Activated CD8-positive, alpha-beta T cell treated with anti-CD3 and anti-CD28 coated beads for 36 hours (primary cell): ENCODE data around the gene ALDH1A3. TPM values are rescaled to one million over a fixed set of nuclear protein-coding genes. Genes with fewer than 3 reads are reported as not detected.

Experiments used
- ATAC-seq: fragments of 200-7000 bp; cut with Tn5 transposase; one replicate; pipeline ENCODE4 v1.10.0; 2021; ENCODE audit warnings: mild to moderate bottlenecking, moderate library complexity
- CTCF ChIA-PET: fragments of 350-600 bp; sonication (Branson Sonifier 250); formaldehyde crosslinking; loops from one replicate; lab custom pipeline; 2021; ENCODE audit warnings: antibody characterized with exemption; lab: Charles Lee
- POLR2A ChIA-PET: fragments of 350-600 bp; sonication (Branson Sonifier 250); formaldehyde crosslinking; loops from one replicate; lab custom pipeline; 2021; ENCODE audit warnings: antibody characterized with exemption; lab: Charles Lee
- DNase-seq: peaks from one replicate; pipeline ENCODE4 v3.0.0-alpha.2; 2020
- H3K27ac Mint-ChIP-seq: one replicate; pipeline ENCODE4 v1.8.0; 2021; ENCODE audit warnings: mild to moderate bottlenecking, mixed read lengths
- H3K27me3 Mint-ChIP-seq: one replicate; pipeline ENCODE4 v1.8.0; 2021; ENCODE audit warnings: mixed read lengths
- H3K36me3 Mint-ChIP-seq: one replicate; pipeline ENCODE4 v1.8.0; 2021; ENCODE audit warnings: low read depth, mixed read lengths
- H3K4me1 Mint-ChIP-seq: one replicate; pipeline ENCODE4 v1.8.0; 2021; ENCODE audit warnings: low read depth, mixed read lengths
- H3K4me3 Mint-ChIP-seq: one replicate; pipeline ENCODE4 v1.8.0; 2021; ENCODE audit warnings: mild to moderate bottlenecking, moderate library complexity, mixed read lengths
- H3K9me3 Mint-ChIP-seq: one replicate; pipeline ENCODE4 v1.8.0; 2021; ENCODE audit warnings: mixed read lengths
- intact Hi-C: fragments of 100-400 bp; cut with micrococcal nuclease; formaldehyde crosslinking; loops from one replicate; pipeline ENCODE4 v1.10.0; 2022
- total RNA-seq, 2 experiments: library from RNA; stranded (reverse); gene quantifications; one replicate each; pipeline ENCODE4 v1.2.3, GENCODE V29; 2021
- TF ChIP-seq, protein P1 (sequence below): fragments of 200-600 bp; IDR thresholded peaks from one replicate; pipeline ENCODE4 v1.8.0; 2022; ENCODE audit warnings: antibody characterized with exemption, mild to moderate bottlenecking

The ALDH1A3 gene
- total RNA-seq, 2 experiments from 2014 or later = not detected

DNA sequence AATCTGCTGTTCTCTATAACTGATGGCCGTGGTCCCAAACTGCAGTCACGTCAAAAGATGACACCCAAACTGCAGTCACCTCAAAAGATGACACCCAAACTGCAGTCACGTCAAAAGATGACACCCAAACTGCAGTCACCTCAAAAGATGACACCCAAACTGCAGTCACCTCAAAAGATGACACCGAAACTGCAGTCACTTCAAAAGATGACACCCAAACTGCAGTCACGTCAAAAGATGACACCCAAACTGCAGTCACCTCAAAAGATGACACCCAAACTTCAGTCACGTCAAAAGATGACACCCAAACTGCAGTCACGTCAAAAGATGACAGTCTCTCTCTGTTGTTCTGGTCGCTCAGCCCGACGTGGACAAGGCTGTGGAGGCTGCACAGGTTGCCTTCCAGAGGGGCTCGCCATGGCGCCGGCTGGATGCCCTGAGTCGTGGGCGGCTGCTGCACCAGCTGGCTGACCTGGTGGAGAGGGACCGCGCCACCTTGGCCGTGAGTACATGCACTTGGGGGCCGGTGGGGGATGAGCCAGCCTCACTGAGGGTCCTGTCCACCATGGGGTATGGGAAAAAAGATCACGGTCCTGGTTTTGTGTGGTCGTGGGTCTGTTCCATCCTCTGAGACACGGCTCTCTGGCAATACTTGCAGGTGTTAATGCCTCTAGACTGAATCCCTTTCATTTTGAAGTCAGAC is 7.7 kb downstream of the ALDH1A3 start:
- Mint-ChIP-seq H3K27ac (no peak overlapping the region), H3K4me1 (peaks cover 3% of the 10 kb centered on the region), H3K9me3 (no peaks in the 10 kb centered on the region), H3K27me3 (peaks cover 42% of the 10 kb centered on the region), H3K4me3 (no peak overlapping the region), H3K36me3 (no peaks in the 10 kb centered on the region)
- no peak for ATAC-seq
- TF ChIP-seq, protein P1, sequence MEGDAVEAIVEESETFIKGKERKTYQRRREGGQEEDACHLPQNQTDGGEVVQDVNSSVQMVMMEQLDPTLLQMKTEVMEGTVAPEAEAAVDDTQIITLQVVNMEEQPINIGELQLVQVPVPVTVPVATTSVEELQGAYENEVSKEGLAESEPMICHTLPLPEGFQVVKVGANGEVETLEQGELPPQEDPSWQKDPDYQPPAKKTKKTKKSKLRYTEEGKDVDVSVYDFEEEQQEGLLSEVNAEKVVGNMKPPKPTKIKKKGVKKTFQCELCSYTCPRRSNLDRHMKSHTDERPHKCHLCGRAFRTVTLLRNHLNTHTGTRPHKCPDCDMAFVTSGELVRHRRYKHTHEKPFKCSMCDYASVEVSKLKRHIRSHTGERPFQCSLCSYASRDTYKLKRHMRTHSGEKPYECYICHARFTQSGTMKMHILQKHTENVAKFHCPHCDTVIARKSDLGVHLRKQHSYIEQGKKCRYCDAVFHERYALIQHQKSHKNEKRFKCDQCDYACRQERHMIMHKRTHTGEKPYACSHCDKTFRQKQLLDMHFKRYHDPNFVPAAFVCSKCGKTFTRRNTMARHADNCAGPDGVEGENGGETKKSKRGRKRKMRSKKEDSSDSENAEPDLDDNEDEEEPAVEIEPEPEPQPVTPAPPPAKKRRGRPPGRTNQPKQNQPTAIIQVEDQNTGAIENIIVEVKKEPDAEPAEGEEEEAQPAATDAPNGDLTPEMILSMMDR = no peak
- intact Hi-C loops = no loop called here
- ChIA-PET CTCF (interaction anchor here (3.0 kb wide), 1 partner anchor 14 kb away, joined by 12 read pairs; no protein-coding TSS in a partner anchor), POLR2A (no interaction called here)
- DNase-seq = no peak

DNA sequence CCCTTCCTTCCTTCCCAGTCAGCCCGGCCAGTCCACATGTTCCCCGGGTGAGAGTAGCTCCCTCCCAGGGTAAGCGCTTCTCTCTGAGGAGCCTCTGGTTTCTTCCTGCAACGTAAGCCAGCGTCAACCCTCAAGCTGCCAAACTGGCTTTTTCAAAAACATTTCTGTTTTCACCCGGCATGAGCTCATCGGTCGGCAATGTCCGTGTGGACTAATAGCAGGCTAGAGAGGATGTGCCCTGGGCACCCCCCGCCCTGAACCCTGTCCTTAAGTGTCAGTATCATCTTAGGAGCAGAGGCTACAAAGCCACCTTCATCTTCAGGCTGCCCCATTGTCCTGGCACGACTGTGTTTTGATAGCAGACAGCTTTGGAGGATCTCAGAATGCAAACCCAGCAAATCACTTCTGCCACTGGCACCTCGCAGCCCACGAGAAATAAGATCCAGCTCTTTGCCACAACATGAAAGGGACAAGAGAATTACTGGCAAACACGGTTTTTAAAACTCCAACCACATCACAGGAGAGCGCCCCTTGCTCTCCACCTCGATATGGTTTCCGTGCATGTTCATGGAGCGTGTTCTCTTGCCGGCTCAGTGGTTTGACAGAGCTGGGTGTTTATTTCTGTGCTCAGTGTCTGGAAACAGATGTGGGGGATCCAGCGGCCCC is 9.9 kb downstream of the ALDH1A3 start:
- intact Hi-C loops = no loop called here
- DNase-seq (no peak), ATAC-seq (no peak)
- Mint-ChIP-seq H3K36me3 (no peaks in the 10 kb centered on the region), H3K27me3 (peaks cover 40% of the 10 kb centered on the region), H3K4me3 (no peak overlapping the region), H3K9me3 (no peaks in the 10 kb centered on the region), H3K4me1 (peaks cover 3% of the 10 kb centered on the region), H3K27ac (no peak overlapping the region)
- ChIA-PET POLR2A (no interaction called here), CTCF (interaction anchor here (1.2 to 3.0 kb wide), 3 partner anchors 15 to 119 kb away, joined by 3 to 12 read pairs (median 4); no protein-coding TSS in a partner anchor)
- TF ChIP-seq, protein P1 = no peak

DNA sequence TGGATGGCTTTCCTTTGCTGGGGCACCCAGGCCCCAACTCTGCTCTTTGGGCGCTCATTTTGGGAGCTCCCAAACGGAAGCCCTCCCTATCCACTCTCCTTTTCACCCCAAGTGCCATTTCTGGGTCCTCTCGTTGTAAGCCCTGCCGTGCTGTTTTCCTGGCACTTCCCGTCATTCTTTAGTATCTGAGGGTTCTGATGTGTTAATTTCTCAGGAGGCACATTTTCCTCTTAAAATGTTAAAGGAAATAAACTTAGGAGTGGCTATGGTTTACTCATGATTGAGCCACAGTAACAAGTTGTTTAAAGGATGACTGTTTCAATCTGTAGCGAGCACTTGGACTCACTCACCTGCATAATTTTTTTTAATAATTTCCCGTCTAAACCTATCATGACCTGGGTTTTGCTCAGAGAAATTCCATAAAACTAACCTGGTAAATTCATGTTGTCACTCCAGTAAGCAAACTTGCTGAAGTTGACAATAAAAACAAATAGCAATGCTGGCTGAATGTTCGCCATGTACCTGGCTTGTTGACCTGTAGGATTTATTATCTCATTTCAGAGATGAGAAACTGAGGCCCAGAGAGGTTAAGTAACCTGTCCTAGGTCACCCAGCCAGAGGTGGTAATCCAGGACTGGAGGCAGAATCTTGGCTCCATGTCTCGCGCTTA is 10.6 kb downstream of the ALDH1A3 start:
- Mint-ChIP-seq H3K4me3 (no peak overlapping the region), H3K36me3 (no peaks in the 10 kb centered on the region), H3K27ac (no peak overlapping the region), H3K27me3 (peaks cover 39% of the 10 kb centered on the region), H3K9me3 (no peaks in the 10 kb centered on the region), H3K4me1 (peaks cover 3% of the 10 kb centered on the region)
- DNase-seq (no peak), ATAC-seq (no peak)
- TF ChIP-seq, protein P1 = no peak
- POLR2A ChIA-PET = no interaction called here
- intact Hi-C loops = no loop called here
- CTCF ChIA-PET = interaction anchor here (1.3 to 3.0 kb wide), 2 partner anchors 17 to 118 kb away, joined by 4 to 12 read pairs; no protein-coding TSS in a partner anchor

DNA sequence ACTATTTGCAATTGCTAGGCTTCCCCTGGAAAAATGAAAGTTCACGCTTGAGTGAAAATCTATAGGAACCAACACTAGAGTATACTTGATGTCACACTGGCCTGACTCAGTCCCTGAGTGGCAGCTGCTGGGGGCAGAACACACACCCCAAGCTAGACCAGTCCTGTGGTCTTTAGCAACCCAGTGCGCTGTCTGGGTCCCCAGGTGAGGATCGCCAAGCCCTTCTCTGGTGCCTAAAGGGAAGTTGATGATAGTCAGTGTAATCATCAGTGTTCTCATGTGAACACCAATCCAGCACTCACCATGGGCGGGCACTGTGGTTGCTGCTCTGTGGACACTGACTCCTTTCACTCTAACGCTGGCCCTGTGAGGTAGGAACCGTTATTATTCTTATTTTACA is 11.2 kb downstream of the ALDH1A3 start:
- TF ChIP-seq, protein P1 = no peak
- H3K36me3 Mint-ChIP-seq = no peaks in the 10 kb centered on the region
- intact Hi-C loops = no loop called here
- CTCF ChIA-PET = no interaction called here
- POLR2A ChIA-PET = no interaction called here
- no peaks in the 10 kb centered on the region for H3K9me3 Mint-ChIP-seq
- H3K27me3 Mint-ChIP-seq = peaks cover 40% of the 10 kb centered on the region
- H3K27ac Mint-ChIP-seq = no peak overlapping the region
- peaks cover 3% of the 10 kb centered on the region for H3K4me1 Mint-ChIP-seq
- ATAC-seq (no peak), DNase-seq (no peak)
- no peak overlapping the region for H3K4me3 Mint-ChIP-seq
